DMS53 (cell line): ENCODE measurements around the gene SCN11A.
"Not testable (repeated sequence)": the region's sequence is repeated elsewhere in the genome, so short reads cannot be mapped to it uniquely, and the experiment has no call there.

Experiments
- DNase-seq: peaks from one replicate; lab custom pipeline; 2025; lab: John Stamatoyannopoulos, UW

Gene SCN11A

GRCh38 chr3:39065197-39065596, 13.5 kb upstream of the SCN11A start:
- peak; percentile 10 for DNase-seq

GRCh38 chr3:39064646-39065045, 12.9 kb upstream of the SCN11A start:
- no peak for DNase-seq

DNA sequence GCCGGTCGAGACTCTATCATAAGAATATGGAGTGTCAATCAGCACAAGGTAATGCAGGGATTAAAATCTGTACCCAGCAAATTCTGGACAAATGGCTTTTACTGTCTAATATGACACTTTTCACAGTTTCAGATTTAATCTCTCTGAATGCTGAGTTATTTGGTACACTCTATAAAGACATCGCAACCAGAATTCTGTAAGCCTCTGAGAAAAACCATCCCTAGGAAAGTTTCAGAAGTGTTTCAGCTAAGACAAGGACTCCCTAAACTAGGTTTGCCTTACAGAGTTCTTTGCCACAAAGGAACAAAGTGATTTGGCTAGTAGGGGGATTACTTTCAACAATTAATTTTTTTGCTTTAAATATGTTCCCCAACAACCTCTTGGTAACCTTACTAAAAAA, 11.4 kb upstream of the SCN11A start:
- no peak for DNase-seq

GRCh38 chr3:39062180-39062579, 10.4 kb upstream of the SCN11A start:
- no peak for DNase-seq

- DNase-seq, result not testable (repeated sequence)
These were observed 9.5 kb upstream of the SCN11A start for GRCh38 chr3:39061228-39061627.

- no peak for DNase-seq
These were observed 4.4 kb upstream of the SCN11A start for GRCh38 chr3:39056151-39056550.

DNA sequence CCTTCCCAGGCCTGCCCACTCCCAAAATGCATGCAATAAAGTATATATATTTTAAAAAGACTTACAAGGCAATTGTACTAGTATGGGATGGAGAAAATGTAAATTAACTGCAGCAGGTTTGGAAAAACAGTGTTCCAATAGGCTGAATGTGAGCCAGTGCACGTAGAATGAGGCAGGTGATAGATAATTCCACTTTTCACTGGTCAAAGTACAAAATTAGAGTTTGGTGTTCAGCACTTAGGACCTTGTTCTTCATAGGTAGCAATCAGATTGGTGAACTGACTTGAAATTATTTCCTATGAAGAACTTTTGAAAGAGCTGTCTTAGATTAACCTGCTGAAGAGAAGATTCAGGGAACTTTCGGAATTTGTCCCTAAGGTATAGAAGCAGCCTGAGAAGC, 2.0 kb upstream of the SCN11A start:
- DNase-seq, result no peak

GRCh38 chr3:39052583-39052982, 839 bp upstream of the SCN11A start:
- no peak for DNase-seq

DNA sequence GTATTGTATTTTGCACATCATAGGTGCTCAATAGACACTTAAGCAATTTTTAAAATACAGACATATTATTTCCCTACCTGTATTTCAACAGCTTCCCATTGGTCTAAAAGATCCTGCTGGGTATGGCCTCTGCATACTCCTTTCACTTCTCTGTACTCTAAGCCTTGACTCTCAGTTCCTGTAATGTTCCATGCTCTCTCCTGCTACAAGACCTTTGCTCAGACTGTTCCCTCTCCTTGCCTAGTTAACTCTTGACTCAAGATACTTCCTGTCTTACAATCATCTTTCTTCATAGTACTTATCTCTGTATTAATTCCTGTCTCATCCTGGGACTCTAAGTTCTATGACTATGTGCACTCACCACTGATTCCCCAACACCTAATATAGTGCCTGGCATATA, 1.7 kb downstream of the SCN11A start:
- DNase-seq, result no peak

DNA sequence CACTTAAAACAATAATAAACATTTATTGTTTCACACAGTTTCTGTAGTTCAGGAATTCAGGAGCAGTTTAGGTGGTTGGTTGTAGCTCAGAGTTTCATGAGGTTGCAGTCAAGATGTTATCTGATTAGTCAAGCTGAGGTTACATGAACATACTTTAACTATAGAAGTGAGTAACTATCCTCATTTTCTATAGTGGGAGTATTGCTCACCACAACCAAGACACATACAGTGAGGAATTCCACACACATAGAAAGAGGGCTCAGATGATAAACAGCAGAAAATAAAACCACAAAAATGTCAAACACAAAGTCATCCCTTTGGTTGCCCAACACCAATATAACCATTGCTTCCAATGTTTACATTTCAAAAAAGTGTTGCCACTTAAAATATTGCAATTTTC, 13.6 kb downstream of the SCN11A start:
- no peak for DNase-seq

GRCh38 chr3:39029556-39029955, 22.2 kb downstream of the SCN11A start:
- DNase-seq, result no peak

- no peak for DNase-seq
These were observed 23.2 kb downstream of the SCN11A start for GRCh38 chr3:39028546-39028945.

DNA sequence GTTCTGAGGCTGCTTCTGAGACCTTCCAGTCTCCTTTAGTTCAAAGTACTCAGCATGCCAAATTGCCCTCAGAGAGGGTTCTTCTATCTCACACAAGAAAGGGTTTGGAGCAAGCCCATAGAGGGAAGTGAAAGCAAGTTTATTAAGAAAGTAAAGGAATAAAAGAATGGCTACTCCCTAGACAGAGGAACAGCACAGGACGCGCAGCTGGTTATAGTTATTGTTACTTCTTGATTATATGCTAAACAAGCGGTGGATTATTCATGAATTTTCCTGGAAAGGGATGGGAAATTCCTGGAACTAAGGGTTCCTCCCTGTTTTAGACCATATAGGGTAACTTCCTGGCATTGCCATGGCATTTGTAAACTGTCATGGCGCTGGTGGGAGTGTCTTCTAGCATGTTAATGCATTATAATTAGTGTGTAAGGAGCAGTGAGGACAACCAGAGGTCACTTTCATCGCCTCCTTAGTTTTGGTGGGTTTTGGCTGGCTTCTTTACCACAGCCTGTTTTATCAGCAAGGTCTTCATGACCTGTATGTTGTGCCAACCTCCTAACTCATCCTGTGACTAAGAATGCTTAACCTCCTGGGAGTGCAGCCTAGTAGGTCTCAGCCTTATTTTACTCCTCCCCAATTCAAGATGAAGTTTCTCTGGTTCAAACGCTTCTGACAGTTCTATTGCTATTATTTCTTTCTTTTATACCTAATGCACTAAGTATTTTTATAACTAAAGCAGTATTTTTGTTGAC, 26.3 kb downstream of the SCN11A start:
- DNase-seq, result no peak

DNA sequence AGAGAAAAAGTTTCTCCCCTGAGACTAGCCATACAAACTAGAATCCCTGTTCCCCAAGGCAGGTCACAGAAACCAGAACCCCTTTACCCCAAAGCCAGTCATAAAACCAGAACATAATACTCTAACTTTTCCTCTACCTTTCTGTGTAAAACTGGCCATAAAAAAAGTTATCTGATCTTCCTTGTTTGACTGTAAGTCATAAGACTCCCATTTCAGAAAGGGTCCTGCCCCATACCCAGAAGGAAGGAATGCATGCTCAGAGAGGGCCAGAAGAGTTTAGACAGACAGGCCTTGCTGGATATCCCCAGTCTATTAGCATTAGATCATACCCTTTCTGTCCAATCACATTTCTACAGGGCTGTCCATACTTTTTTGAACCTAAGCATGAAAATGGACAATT, 27.2 kb downstream of the SCN11A start:
- DNase-seq, result no peak

- no peak for DNase-seq
These were observed 29.5 kb downstream of the SCN11A start for GRCh38 chr3:39022286-39022630.

GRCh38 chr3:39021465-39022285, 30.1 kb downstream of the SCN11A start:
- no peak for DNase-seq

DNA sequence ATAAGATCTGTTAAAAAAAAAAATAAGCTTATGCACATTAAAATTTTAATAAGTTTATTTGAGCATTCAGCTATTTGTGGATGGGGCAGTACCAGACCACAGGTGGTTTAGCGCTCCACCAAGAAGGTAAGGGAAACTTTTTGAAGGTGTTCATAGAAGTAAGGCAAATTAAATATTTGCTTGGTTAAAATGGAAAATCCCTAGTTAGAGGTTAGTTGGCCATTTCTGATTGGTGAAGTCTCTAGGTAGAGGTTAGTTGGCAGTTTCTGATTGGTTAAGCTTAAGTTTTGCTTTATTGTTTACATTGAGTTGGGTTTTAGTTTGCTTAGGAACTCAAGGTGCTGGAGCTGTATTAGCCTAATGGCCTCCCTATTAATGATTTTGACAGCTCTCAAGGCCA, 30.7 kb downstream of the SCN11A start:
- no peak for DNase-seq

DNA sequence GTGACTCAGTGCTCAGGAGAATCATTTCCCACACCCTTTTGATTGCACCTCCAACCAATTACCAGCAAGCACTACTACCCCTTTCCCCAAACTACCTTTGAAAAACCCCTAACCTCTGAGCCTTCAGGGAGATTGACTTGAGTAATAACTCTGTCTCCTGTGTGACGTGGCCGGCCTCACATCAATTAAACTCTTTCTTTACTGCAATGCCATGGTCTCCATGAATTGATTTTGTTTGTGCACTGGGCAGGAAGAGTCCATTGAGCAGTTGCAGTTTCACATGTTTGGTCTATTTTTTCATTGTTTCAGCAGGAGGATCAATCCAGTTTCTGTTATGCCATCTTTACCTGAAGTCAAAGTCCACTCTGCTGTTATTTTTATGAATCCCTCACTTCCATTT, 32.4 kb downstream of the SCN11A start:
- DNase-seq, result no peak

DNA sequence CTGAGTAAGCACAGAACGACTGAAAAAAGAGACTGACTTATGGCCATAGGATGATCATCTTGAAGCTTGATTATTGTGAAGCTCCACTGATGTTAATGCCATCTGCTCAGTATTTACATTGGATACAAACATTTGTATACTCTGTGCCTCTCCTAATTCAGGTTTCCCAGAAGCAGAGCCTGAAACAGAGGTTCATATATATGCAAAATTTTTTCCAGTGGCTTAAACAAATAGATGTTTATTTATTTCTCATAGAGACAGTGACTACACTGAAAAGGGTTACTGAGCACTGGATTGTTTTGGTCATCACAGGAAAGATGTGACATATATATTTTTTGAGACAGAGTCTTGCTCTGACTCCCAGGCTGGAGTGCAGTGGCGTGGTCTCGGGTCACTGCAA, 36.3 kb downstream of the SCN11A start:
- peak; percentile 0 for DNase-seq

GRCh38 chr3:39013921-39014509, 37.7 kb downstream of the SCN11A start:
- DNase-seq, result no peak

GRCh38 chr3:39013289-39013688, 38.5 kb downstream of the SCN11A start:
- no peak for DNase-seq

DNA sequence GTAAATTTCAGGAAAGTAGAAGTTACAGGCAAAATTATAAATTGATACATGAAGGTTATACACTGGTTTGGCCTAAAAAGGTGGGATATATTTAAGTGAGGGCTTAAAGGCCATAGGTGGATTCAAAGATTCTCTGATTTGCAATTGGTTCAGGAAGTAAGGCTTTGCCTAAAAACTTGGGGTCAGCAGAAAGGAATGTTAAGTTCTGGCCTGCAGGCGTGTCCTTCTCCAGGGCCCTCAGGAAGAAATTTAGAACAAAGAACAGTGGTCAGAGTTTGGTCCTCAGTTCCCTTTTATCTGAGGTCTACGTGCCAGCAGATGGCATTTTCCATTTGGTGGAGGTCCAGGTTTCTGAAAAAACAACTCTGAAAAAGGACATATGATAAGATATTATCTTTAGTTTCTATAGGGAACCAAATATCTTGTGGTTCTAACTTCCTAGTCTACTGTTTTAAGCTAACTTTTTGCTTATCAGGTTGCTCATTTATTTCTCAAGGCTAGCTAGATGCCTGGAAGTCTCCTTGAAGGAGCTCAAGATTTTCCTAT, 40.5 kb downstream of the SCN11A start:
- no peak for DNase-seq

DNA sequence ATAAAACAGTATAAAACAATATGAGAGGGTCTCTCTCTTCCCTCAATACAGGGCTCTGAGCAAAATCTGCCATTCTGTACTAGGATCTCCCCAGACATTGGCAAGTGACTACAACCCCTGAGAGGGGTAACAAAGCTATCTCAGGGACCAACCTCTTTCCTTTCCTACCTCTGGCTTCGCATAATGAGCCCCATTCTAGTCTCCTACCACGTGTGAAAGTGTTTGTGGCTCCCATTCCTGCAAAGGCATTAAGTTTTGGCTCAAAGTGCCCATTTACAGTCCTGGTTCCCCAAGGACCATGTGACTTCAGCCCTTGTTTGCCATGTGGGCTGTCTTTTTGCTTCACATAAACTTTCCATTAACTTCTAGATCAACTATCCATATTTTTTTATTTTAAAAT, 46.4 kb downstream of the SCN11A start:
- no peak for DNase-seq
